Measurements from ENCODE around the gene KCNQ1. TPM values are rescaled to one million over a fixed set of nuclear protein-coding genes. Genes with fewer than 3 reads are reported as not detected.

KCNQ1 gene
- total and polyA plus RNA-seq, 2 of the 13 experiments (the other 11 are each of a cell fraction or from before 2014, with no cell fraction given), result 0.02 to 0.08 TPM

- Histone ChIP-seq H3K4me3 (replicated peaks in 1 of 3; ENCODE audit: insufficient read depth in 1 of 3, low read depth in 2 of 3, low read length in 3 of 3) (no peak overlapping the region), H3K4me2 (ENCODE audit: low read depth, low read length) (no peak overlapping the region), H2AFZ (ENCODE audit: low read length) (no peak overlapping the region), H3K27ac (ENCODE audit: extremely low read length, insufficient read depth, low read length) (no peak overlapping the region), H3K4me1 (ENCODE audit: insufficient read depth, low read length) (no peaks in the 10 kb centered on the region), H3K9me3 (ENCODE audit: low read length) (peaks cover 5% of the 10 kb centered on the region; the same call in 1 of the 2 replicates), H4K20me1 (ENCODE audit: insufficient read depth, low read length) (peaks cover 4% of the 10 kb centered on the region; the same call in 1 of the 2 replicates), H3K27me3 (ENCODE audit: control insufficient read depth in 1 of 2, insufficient read depth in 2 of 2, low read length in 2 of 2) (peaks cover 4 to 31% of the 10 kb centered on the region in 2 experiments; a peak in 4 of 5 replicates), H3K79me2 (ENCODE audit: insufficient read depth, low read length) (no peaks in the 10 kb centered on the region), H3K36me3 (replicated peaks in 1 of 2; ENCODE audit: control insufficient read depth in 1 of 2, insufficient read depth in 2 of 2, low read length in 2 of 2) (no peaks in the 10 kb centered on the region), H3K9ac (ENCODE audit: insufficient read depth, low read depth, low read length) (no peak overlapping the region)
- intact Hi-C loops (cut with micrococcal nuclease; ENCODE audit: unreplicated experiment) (no loop called here), in situ Hi-C loops (cut with HindIII; ENCODE audit: extremely low pct_ligation_motif_present, low pct_unique_long_range_greater_than_20kb) (no loop called here)
- no peak for FAIRE-seq
- ChIA-PET POLR2A (no interaction called here), CTCF (ENCODE audit: low intra/inter-chr PET ratio, low total read pairs) (no interaction called here)
- DNase-seq (ENCODE audit: low spot score), result no peak
- no TSS peak for BruUV-seq (replicated peaks)
- TF ChIP-seq CREB1 (IDR thresholded peaks at IDR 0.05) (peak; percentile 46; the same call in 1 of the 2 replicates), CREB1 (CRISPR knock-in tag; IDR thresholded peaks at IDR 0.05) (no peak), NFE2L2 (IDR thresholded peaks at IDR 0.05; ENCODE audit: low read length) (no peak)
- WGBS (ENCODE audit: low lambda C conversion rate), result 25% methylated on average over 7 of the region's 7 CpGs
- ATAC-seq, result no peak
These were observed 36.0 kb downstream of the KCNQ1 start for GRCh38 chr11:2480874-2481220.

DNA sequence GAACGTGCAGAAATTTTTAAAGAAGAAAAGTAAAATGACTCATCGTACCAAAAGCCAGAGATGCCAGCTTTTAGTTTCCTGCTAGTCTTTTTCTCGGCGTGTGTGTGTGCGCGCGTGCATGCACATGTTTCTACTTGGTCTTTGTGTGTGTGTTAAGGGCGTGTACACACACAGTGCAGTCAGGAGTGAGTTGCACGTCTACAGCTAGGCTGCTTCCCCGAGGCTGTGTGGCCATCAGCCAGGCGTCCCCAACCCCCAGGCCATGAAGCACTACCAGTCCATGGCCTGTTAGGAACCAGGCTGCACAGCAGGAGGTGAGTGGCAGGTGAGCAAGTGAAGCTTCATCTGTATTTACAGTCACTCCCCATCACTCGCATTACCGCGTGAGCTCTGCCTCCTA lies 36.4 kb downstream of the KCNQ1 start:
- Histone ChIP-seq H3K27ac (ENCODE audit: extremely low read length, insufficient read depth, low read length) (no peak overlapping the region), H3K9ac (ENCODE audit: insufficient read depth, low read depth, low read length) (no peak overlapping the region), H3K27me3 (ENCODE audit: control insufficient read depth in 1 of 2, insufficient read depth in 2 of 2, low read length in 2 of 2) (peaks cover 4 to 31% of the 10 kb centered on the region in 2 experiments; a peak in 4 of 5 replicates), H3K4me3 (replicated peaks in 1 of 3; ENCODE audit: insufficient read depth in 1 of 3, low read depth in 2 of 3, low read length in 3 of 3) (no peak overlapping the region), H3K4me1 (ENCODE audit: insufficient read depth, low read length) (no peaks in the 10 kb centered on the region), H3K4me2 (ENCODE audit: low read depth, low read length) (no peak overlapping the region), H3K79me2 (ENCODE audit: insufficient read depth, low read length) (no peaks in the 10 kb centered on the region), H4K20me1 (ENCODE audit: insufficient read depth, low read length) (peaks cover 4% of the 10 kb centered on the region; the same call in 1 of the 2 replicates), H3K9me3 (ENCODE audit: low read length) (peaks cover 5% of the 10 kb centered on the region; the same call in 1 of the 2 replicates), H2AFZ (ENCODE audit: low read length) (no peak overlapping the region), H3K36me3 (replicated peaks in 1 of 2; ENCODE audit: control insufficient read depth in 1 of 2, insufficient read depth in 2 of 2, low read length in 2 of 2) (no peaks in the 10 kb centered on the region)
- DNase-seq (ENCODE audit: low spot score), result no peak
- intact Hi-C loops (cut with micrococcal nuclease; ENCODE audit: unreplicated experiment), result no loop called here
- FAIRE-seq, result no peak
- CTCF ChIA-PET (ENCODE audit: low intra/inter-chr PET ratio, low total read pairs), result no interaction called here
- no peak for TF ChIP-seq HMGXB3 (CRISPR knock-in tag; IDR thresholded peaks at IDR 0.05; ENCODE audit: borderline replicate concordance)
- TF ChIP-seq NFYB (CRISPR knock-in tag; IDR thresholded peaks at IDR 0.05), result no peak
- TF ChIP-seq ZC3H13 (CRISPR knock-in tag; IDR thresholded peaks at IDR 0.05), result no peak
- no peak for TF ChIP-seq MXD3 (CRISPR knock-in tag; IDR thresholded peaks at IDR 0.05)
- TF ChIP-seq ZHX1 (CRISPR knock-in tag; IDR thresholded peaks at IDR 0.05; ENCODE audit: low read depth), result no peak
- no peak for TF ChIP-seq DNMT1 (CRISPR knock-in tag; IDR thresholded peaks at IDR 0.05)
- no TSS peak for BruUV-seq (replicated peaks)
- ATAC-seq, result no peak
- in situ Hi-C loops (cut with HindIII; ENCODE audit: extremely low pct_ligation_motif_present, low pct_unique_long_range_greater_than_20kb), result no loop called here
- 41% methylated on average over 11 of the region's 14 CpGs for WGBS (ENCODE audit: low lambda C conversion rate)
- POLR2A ChIA-PET, result no interaction called here

Data from HepG2 (cell line).